ENCODE results near the gene ADARB2. TPM values are rescaled to one million over a fixed set of nuclear protein-coding genes. Genes with fewer than 3 reads are reported as not detected.
"Not testable (repeated sequence)": the region's sequence is repeated elsewhere in the genome, so short reads cannot be mapped to it uniquely, and the experiment has no call there.

Gene ADARB2
- total and polyA plus RNA-seq, 5 donors from 2014 or later, result 0.27 to 2.9 (median 0.69) TPM; not detected in 1

DNA sequence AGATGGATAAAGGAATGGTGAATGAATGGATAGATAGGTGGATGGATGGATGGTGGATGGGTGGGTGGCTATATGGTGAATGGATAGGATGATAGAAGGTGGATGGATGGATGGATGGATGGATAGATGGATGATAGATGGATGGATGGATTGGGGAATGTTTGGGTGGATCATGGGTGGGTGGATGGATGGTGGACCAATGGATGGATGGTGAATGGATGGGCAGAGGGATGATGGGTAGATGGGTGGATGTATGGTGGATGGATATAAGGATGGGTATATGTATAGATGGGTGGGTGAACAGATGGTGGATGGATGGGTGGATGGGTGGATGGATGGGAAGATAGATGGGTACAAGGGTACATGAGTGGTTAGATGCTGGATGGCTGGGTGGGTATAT lies 322.4 kb downstream of the ADARB2 start:
- H3K9me3 Mint-ChIP-seq, result peaks cover 0 to 2% (median 0%) of the 10 kb centered on the region in 7 donors
- ATAC-seq (ENCODE audit: low read depth in 2 of 2), result no peak
- no peak overlapping the region for H3K4me3 Mint-ChIP-seq
- Histone ChIP-seq H3K27ac (ENCODE audit: insufficient read depth, low read length, poor library complexity, severe bottlenecking) (no peak overlapping the region), H3K4me3 (ENCODE audit: low read depth, low read length) (no peak overlapping the region), H3K36me3 (ENCODE audit: control insufficient read depth, insufficient read depth, low read length) (no peaks in the 10 kb centered on the region), H3K27me3 (ENCODE audit: control insufficient read depth, insufficient read depth, low read length) (no peaks in the 10 kb centered on the region), H3K4me1 (ENCODE audit: control insufficient read depth, insufficient read depth, low read length, poor library complexity, severe bottlenecking) (no peaks in the 10 kb centered on the region), H3K9me3 (ENCODE audit: control insufficient read depth in 2 of 2, low read length in 2 of 2) (no peaks in the 10 kb centered on the region)
- H3K36me3 Mint-ChIP-seq, result no peaks in the 10 kb centered on the region
- DNase-seq, result no peak
- peaks cover 7% of the 10 kb centered on the region for H3K27me3 Mint-ChIP-seq
- no peaks in the 10 kb centered on the region for H3K4me1 Mint-ChIP-seq
- H3K27ac Mint-ChIP-seq, result no peak overlapping the region

DNA sequence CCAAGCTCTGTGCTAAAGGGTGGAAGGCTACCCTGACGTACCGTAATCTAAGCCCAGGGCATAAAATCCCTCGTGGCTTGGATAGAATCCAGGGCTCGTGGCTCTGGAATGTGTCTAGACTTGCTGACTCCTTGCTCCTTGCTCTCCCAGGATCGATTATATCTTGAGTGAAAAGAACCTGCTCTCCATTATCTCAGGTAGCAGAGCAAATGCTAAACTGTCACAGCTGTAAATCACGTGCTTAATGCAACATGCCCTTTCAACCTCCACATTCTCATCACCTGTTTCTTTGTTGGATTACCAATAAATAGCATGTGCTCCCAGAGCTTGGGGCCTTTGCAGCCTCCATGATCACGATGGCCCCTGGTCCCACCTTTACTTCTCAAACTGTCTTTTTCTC lies 323.0 kb downstream of the ADARB2 start:
- not testable (repeated sequence) for H3K4me1 Mint-ChIP-seq; H3K9me3 ChIP-seq (ENCODE audit: control insufficient read depth in 2 of 2, low read length in 2 of 2); H3K27me3 ChIP-seq (ENCODE audit: control insufficient read depth, insufficient read depth, low read length); H3K4me3 ChIP-seq (ENCODE audit: low read depth, low read length); DNase-seq; H3K4me3 Mint-ChIP-seq; H3K27ac ChIP-seq (ENCODE audit: insufficient read depth, low read length, poor library complexity, severe bottlenecking); H3K36me3 Mint-ChIP-seq; H3K27ac Mint-ChIP-seq; H3K36me3 ChIP-seq (ENCODE audit: control insufficient read depth, insufficient read depth, low read length); H3K27me3 Mint-ChIP-seq; H3K4me1 ChIP-seq (ENCODE audit: control insufficient read depth, insufficient read depth, low read length, poor library complexity, severe bottlenecking); ATAC-seq (ENCODE audit: low read depth in 2 of 2); H3K9me3 Mint-ChIP-seq

DNA sequence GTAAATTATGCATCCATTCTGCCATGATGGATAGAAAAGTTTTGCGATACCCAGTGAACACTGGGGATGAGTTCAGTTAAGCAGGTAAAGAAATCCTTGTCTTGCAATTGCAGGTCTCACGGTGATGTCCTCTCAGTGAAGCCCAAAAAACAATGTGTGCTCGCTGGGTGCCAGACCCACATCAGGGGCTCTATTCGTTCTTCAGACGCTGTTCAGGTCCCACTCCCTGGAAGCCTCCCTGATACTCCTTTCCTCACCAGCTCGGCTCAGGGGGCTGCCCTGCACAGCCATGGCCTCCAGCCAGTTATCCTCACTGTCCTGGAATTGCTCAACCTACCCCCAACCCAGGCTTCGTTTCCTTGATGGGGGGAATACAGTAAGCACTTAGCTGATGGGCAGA lies 323.5 kb downstream of the ADARB2 start:
- no peak for DNase-seq

DNA sequence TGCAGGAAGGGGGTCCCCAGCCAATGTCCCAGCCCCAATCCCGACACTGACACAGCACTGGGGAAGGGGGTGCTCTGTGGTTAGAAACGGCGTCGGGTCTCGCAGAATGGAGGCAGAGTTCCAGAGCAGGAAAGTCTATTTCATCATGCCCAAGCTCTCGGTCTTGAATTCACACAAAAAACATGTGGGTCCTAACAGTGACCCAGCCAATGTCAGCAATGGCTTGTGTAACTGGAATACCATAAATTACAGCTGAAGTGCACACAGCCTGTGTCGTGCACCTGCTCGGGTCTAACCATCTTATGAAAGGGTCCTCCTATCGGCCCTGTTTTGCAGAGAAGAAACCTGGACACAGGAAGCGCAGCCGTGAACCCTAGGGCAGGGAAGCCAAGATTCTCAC lies 324.1 kb downstream of the ADARB2 start:
- ATAC-seq (ENCODE audit: low read depth in 2 of 2), result no peak

More for the DNA sequence above, 323.5 kb downstream of the ADARB2 start:
- ATAC-seq (ENCODE audit: low read depth in 2 of 2), result no peak
- H3K36me3 ChIP-seq (ENCODE audit: control insufficient read depth, insufficient read depth, low read length), result no peaks in the 10 kb centered on the region
- H3K4me1 ChIP-seq (ENCODE audit: control insufficient read depth, insufficient read depth, low read length, poor library complexity, severe bottlenecking), result no peaks in the 10 kb centered on the region
- no peaks in the 10 kb centered on the region for H3K36me3 Mint-ChIP-seq
- no peaks in the 10 kb centered on the region for H3K9me3 ChIP-seq (ENCODE audit: control insufficient read depth in 2 of 2, low read length in 2 of 2)
- no peak overlapping the region for H3K4me3 Mint-ChIP-seq
- H3K4me1 Mint-ChIP-seq, result no peaks in the 10 kb centered on the region
- no peak overlapping the region for H3K27ac Mint-ChIP-seq
- no peaks in the 10 kb centered on the region for H3K27me3 ChIP-seq (ENCODE audit: control insufficient read depth, insufficient read depth, low read length)
- H3K4me3 ChIP-seq (ENCODE audit: low read depth, low read length), result no peak overlapping the region
- peaks cover 0 to 2% (median 0%) of the 10 kb centered on the region in 7 donors for H3K9me3 Mint-ChIP-seq
- no peak overlapping the region for H3K27ac ChIP-seq (ENCODE audit: insufficient read depth, low read length, poor library complexity, severe bottlenecking)
- H3K27me3 Mint-ChIP-seq, result peaks cover 4% of the 10 kb centered on the region

DNA sequence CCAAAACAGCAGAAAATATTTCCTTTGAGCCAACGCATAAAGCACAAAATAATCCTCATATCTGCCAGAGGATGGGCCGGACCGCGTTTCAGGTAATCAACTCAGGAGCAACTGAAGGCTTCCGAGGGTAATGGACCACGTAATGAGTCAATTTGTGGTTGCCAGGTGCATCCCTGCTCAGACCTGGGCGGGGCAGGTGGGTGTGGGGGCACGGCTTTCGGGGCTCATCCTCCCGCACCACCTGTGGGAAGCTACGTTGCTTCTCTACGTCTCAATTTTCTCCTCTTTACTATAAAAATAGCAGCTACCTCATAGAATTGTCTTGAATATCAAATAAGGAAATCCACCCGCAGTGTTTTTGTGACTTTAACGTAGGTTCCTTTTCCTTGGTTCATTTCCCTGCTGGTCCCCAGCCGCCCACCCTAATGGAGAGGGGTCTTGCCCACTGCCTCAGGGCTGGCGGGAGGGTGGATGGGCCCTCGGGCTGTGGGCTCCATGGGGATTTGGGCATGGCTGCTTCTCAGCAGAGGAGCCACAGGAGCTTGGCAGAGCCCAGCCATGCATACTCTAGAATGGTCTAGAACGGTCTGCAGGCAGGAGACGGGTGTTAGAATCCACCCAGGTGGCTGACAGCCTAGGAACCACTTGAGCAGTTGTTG lies 324.7 kb downstream of the ADARB2 start:
- Mint-ChIP-seq H3K36me3 (no peaks in the 10 kb centered on the region), H3K27ac (peak overlapping the region in 1 of 3 donors; percentile 66), H3K4me3 (no peak overlapping the region), H3K9me3 (peaks cover 0 to 2% (median 0%) of the 10 kb centered on the region in 7 donors), H3K4me1 (no peaks in the 10 kb centered on the region), H3K27me3 (peaks cover 4% of the 10 kb centered on the region)
- Histone ChIP-seq H3K36me3 (ENCODE audit: control insufficient read depth, insufficient read depth, low read length) (no peaks in the 10 kb centered on the region), H3K27me3 (ENCODE audit: control insufficient read depth, insufficient read depth, low read length) (no peaks in the 10 kb centered on the region), H3K4me3 (ENCODE audit: low read depth, low read length) (no peak overlapping the region), H3K4me1 (ENCODE audit: control insufficient read depth, insufficient read depth, low read length, poor library complexity, severe bottlenecking) (no peaks in the 10 kb centered on the region), H3K27ac (ENCODE audit: insufficient read depth, low read length, poor library complexity, severe bottlenecking) (no peak overlapping the region), H3K9me3 (ENCODE audit: control insufficient read depth in 2 of 2, low read length in 2 of 2) (no peaks in the 10 kb centered on the region)
- ATAC-seq (ENCODE audit: low read depth in 2 of 2) (no peak), DNase-seq (no peak)

More for the DNA sequence above, 324.1 kb downstream of the ADARB2 start:
- Histone ChIP-seq H3K36me3 (ENCODE audit: control insufficient read depth, insufficient read depth, low read length) (no peaks in the 10 kb centered on the region), H3K4me1 (ENCODE audit: control insufficient read depth, insufficient read depth, low read length, poor library complexity, severe bottlenecking) (no peaks in the 10 kb centered on the region), H3K27ac (ENCODE audit: insufficient read depth, low read length, poor library complexity, severe bottlenecking) (no peak overlapping the region), H3K27me3 (ENCODE audit: control insufficient read depth, insufficient read depth, low read length) (no peaks in the 10 kb centered on the region), H3K9me3 (ENCODE audit: control insufficient read depth in 2 of 2, low read length in 2 of 2) (no peaks in the 10 kb centered on the region), H3K4me3 (ENCODE audit: low read depth, low read length) (no peak overlapping the region)
- Mint-ChIP-seq H3K27me3 (peaks cover 4% of the 10 kb centered on the region), H3K4me1 (no peaks in the 10 kb centered on the region), H3K4me3 (no peak overlapping the region), H3K9me3 (peaks cover 0 to 2% (median 0%) of the 10 kb centered on the region in 7 donors), H3K27ac (no peak overlapping the region), H3K36me3 (no peaks in the 10 kb centered on the region)
- no peak for DNase-seq

DNA sequence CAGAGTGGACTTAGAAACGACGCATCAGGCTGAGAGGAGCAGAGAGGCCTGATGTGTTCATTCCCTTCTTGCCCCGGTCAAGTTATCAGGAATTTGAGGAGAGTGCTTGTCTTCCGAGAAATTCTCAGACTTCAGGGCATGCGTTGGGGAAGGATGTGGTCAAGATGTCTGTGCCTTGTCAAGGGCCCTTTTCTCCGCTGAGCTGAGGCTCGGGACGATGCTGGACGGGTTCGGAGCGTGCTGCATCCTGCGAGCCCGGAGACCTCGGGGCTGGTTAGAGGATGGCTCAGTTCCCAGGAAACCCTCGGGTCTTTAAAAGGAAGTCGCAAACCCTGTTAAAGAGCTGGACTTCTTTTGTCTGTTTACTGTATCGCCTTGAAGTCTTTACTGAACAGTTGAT lies 325.4 kb downstream of the ADARB2 start:
- peaks cover 4% of the 10 kb centered on the region for H3K27me3 Mint-ChIP-seq
- peaks cover 0 to 2% (median 0%) of the 10 kb centered on the region in 7 donors for H3K9me3 Mint-ChIP-seq
- no peak overlapping the region for H3K4me3 Mint-ChIP-seq
- no peak overlapping the region for H3K27ac ChIP-seq (ENCODE audit: insufficient read depth, low read length, poor library complexity, severe bottlenecking)
- no peaks in the 10 kb centered on the region for H3K36me3 ChIP-seq (ENCODE audit: control insufficient read depth, insufficient read depth, low read length)
- ATAC-seq (ENCODE audit: low read depth in 2 of 2), result no peak
- no peak overlapping the region for H3K4me3 ChIP-seq (ENCODE audit: low read depth, low read length)
- H3K27ac Mint-ChIP-seq, result no peak overlapping the region
- H3K36me3 Mint-ChIP-seq, result no peaks in the 10 kb centered on the region
- no peaks in the 10 kb centered on the region for H3K4me1 ChIP-seq (ENCODE audit: control insufficient read depth, insufficient read depth, low read length, poor library complexity, severe bottlenecking)
- no peak for DNase-seq
- H3K9me3 ChIP-seq (ENCODE audit: control insufficient read depth in 2 of 2, low read length in 2 of 2), result no peaks in the 10 kb centered on the region
- no peaks in the 10 kb centered on the region for H3K27me3 ChIP-seq (ENCODE audit: control insufficient read depth, insufficient read depth, low read length)
- no peaks in the 10 kb centered on the region for H3K4me1 Mint-ChIP-seq

DNA sequence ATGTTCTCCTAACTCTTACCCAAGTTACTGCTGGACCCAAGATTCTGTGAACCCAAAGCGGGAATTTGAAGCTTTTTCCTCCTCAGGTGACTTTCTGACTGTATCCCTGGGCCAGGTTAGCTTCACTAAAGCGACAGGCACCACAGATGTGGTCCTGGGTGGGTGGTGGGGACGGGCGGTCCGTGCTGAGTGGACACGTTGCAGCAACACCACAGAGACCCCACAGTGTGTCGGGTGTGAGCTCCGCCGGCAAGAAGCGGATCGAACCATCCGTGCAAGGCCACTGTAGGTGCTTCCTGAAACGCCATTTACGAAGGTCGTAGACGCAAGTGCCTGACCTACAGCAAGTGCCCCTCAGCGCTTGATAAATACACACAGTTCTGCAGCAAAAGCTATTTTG lies 325.9 kb downstream of the ADARB2 start:
- Mint-ChIP-seq H3K36me3 (no peaks in the 10 kb centered on the region), H3K27me3 (peaks cover 4% of the 10 kb centered on the region), H3K9me3 (peaks cover 0 to 2% (median 0%) of the 10 kb centered on the region in 7 donors), H3K27ac (no peak overlapping the region), H3K4me1 (no peaks in the 10 kb centered on the region), H3K4me3 (no peak overlapping the region)
- Histone ChIP-seq H3K4me3 (ENCODE audit: low read depth, low read length) (no peak overlapping the region), H3K36me3 (ENCODE audit: control insufficient read depth, insufficient read depth, low read length) (no peaks in the 10 kb centered on the region), H3K27me3 (ENCODE audit: control insufficient read depth, insufficient read depth, low read length) (no peaks in the 10 kb centered on the region), H3K4me1 (ENCODE audit: control insufficient read depth, insufficient read depth, low read length, poor library complexity, severe bottlenecking) (no peaks in the 10 kb centered on the region), H3K27ac (ENCODE audit: insufficient read depth, low read length, poor library complexity, severe bottlenecking) (no peak overlapping the region), H3K9me3 (ENCODE audit: control insufficient read depth in 2 of 2, low read length in 2 of 2) (no peaks in the 10 kb centered on the region)
- DNase-seq (no peak), ATAC-seq (ENCODE audit: low read depth in 2 of 2) (no peak)
